HG03175 (cell line): ENCODE measurements around the gene FAM83B.
"Not testable (repeated sequence)": the region's sequence is repeated elsewhere in the genome, so short reads cannot be mapped to it uniquely, and the experiment has no call there.

Experiments
- ATAC-seq: cut with Tn5 transposase; IDR thresholded peaks from one replicate; pipeline ENCODE4 v1.9.1; 2021; ENCODE audit warnings: mild to moderate bottlenecking, moderate library complexity; ENCODE audit not compliant: unreplicated experiment

FAM83B gene

DNA sequence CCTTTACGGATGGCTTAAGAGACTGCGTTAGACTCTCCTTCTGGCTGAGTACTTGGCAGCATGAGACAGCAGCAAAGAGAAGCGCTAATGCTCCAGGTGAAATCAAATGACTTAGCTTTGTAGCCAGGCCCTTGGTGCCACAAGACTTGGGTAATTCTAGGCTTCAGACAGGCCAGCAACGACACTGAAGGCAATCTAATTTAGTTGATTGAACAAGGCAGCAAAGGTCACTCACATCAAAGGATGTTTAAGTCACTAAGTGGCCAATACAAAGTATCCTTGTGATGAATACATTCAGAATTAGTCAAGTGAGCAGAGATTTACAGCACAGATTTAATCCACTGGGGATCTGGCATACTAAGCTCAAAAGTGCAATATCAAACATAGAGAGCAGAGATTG, 113.2 kb downstream of the FAM83B start:
- ATAC-seq: no peak

GRCh38 chr6:54961372-54961771, 114.8 kb downstream of the FAM83B start:
- not testable (repeated sequence) for ATAC-seq

GRCh38 chr6:54970337-54970736, 123.8 kb downstream of the FAM83B start:
- ATAC-seq: no peak

GRCh38 chr6:54971825-54972224, 125.3 kb downstream of the FAM83B start:
- ATAC-seq: no peak

DNA sequence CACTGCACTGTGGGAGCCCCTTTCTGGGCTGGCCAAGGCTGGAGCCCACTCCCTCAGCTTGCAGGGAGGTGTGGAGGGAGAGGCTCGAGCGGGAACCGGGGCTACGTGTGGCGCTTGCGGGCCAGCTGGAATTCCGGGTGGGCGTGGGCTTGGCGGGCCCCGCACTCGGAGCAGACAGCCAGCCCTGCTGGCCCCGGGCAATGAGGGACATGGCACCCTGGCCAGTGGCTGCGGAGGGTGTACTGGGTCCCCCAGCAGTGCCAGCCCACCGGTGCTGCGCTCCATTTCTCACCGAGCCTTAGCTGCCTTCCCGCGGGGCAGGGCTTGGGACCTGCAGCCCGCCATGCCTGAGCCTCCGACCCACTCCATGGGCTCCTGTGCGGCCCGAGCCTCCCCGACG, 132.6 kb downstream of the FAM83B start:
- ATAC-seq: not testable (repeated sequence)

GRCh38 chr6:54980511-54981275, 134.1 kb downstream of the FAM83B start:
- ATAC-seq: no peak

DNA sequence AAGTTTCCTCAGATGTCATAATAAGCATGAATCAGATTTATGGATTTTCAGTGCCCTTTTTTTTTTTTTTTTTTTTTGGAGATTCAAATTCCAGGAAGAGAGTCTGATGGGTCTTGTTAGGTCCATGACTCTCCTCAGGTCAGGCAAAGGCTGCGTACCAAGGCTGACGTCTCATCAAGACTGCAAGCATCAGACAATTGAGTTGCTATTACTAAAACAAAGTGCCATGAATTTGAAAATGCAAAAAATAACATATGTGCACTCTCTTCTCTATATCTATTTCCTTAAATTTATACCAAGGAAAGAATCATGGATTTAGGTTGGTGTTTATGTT, 134.7 kb downstream of the FAM83B start:
- no peak for ATAC-seq

GRCh38 chr6:54981647-54982046, 135.1 kb downstream of the FAM83B start:
- no peak for ATAC-seq

GRCh38 chr6:54987633-54988290, 141.2 kb downstream of the FAM83B start:
- no peak for ATAC-seq

- no peak for ATAC-seq
Observed at GRCh38 chr6:54988576-54988975, 142.0 kb downstream of the FAM83B start.

GRCh38 chr6:54990001-54990400, 143.4 kb downstream of the FAM83B start:
- ATAC-seq: no peak
